Measurements from ENCODE around the gene SREBF2.

The SREBF2 gene

DNA sequence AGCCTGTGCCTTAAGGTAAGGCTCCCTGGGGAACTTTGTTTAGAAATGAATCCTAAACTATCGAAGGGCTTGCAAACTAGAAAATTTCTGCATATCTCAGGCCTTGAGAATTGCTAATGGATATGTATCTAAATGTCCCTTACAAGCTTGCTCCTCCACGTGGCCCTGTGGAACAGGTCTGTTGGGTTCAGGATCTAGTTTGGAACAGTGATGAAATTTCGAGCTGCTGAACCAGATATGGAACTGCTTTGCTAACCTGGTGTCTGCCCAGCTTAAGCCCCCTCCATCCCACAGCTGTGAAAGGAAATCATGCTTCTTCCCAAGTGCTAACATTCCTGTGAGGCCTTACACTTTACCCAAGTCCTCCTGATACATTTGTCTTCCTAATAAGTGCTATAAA lies 11.6 kb downstream of the SREBF2 start:
- Histone ChIP-seq H3K27me3 (ENCODE audit: insufficient read depth, low read depth, severe bottlenecking) (no peaks in the 10 kb centered on the region), H3K27ac (no peak overlapping the region), H3K9me3 (ENCODE audit: severe bottlenecking) (no peaks in the 10 kb centered on the region), H3K36me3 (peaks cover 39% of the 10 kb centered on the region), H3K4me3 (ENCODE audit: low read depth, low read length) (no peak overlapping the region)
- DNase-seq = no peak
- no peak for TF ChIP-seq CTCF (IDR thresholded peaks at IDR 0.05; ENCODE audit: low read depth, low read length)

DNA sequence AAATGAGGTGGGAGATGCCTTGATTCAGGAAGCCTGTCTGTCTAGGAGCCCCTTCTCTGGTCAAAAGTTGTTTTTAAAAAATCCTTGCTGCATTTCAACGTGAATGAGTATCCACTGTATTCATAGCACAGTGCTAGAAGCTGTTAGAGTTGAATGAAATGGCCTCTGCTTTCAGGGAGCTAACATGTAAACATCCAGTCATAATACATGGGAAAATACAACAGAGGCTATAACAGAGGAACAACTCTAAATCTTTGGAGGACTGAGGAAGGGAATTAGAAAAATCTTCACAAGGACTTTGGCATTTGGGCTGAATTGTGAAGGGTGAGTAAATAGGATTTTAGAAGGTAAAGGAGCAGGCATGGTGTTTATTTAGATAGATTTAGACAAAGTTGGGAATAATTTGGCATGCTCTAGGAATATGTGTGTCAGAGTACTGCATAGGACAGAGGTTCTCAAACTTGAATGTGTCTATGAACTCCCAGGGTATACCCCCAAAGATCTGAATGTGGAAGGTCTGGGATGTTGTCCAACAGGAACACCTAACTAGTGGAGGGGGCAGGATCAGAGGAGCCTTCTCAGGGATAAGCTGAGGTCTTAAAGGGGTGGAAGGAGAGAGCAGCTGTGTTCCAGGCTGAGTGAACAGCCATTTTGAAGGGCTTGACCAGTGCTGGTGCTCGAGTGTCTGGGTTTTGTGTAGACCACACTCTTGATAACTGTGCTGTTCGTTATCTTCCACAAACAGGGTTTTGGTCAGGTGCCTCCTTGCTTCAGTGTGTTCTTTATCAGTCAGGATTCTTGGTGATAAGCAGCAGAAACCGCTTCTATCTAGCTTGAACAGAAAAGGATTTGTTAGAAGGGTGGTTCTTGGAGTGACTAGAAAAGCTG lies 12.7 kb downstream of the SREBF2 start:
- Histone ChIP-seq H3K36me3 (peaks cover 37% of the 10 kb centered on the region), H3K27me3 (ENCODE audit: insufficient read depth, low read depth, severe bottlenecking) (no peaks in the 10 kb centered on the region), H3K4me3 (ENCODE audit: low read depth, low read length) (no peak overlapping the region), H3K27ac (peak overlapping the region; percentile 75), H3K9me3 (ENCODE audit: severe bottlenecking) (no peaks in the 10 kb centered on the region)
- DNase-seq = peak; percentile 59
- TF ChIP-seq CTCF (IDR thresholded peaks at IDR 0.05; ENCODE audit: low read depth, low read length) = no peak

- Histone ChIP-seq H3K9me3 (ENCODE audit: severe bottlenecking) (no peaks in the 10 kb centered on the region), H3K36me3 (peaks cover 34% of the 10 kb centered on the region), H3K27me3 (ENCODE audit: insufficient read depth, low read depth, severe bottlenecking) (no peaks in the 10 kb centered on the region), H3K4me3 (ENCODE audit: low read depth, low read length) (no peak overlapping the region), H3K27ac (peak overlapping the region; percentile 75)
- DNase-seq = peak; percentile 17
- TF ChIP-seq CTCF (IDR thresholded peaks at IDR 0.05; ENCODE audit: low read depth, low read length) = no peak
Observed at GRCh38 chr22:41846268-41846987, 13.5 kb downstream of the SREBF2 start.

- no peak overlapping the region for H3K27ac ChIP-seq
- H3K36me3 ChIP-seq = peaks cover 29% of the 10 kb centered on the region
Observed at GRCh38 chr22:41847300-41847699, 14.4 kb downstream of the SREBF2 start.

GRCh38 chr22:41848468-41848867 lies 15.6 kb downstream of the SREBF2 start:
- no peak for DNase-seq
- Histone ChIP-seq H3K36me3 (peaks cover 24% of the 10 kb centered on the region), H3K27ac (no peak overlapping the region), H3K4me3 (ENCODE audit: low read depth, low read length) (no peak overlapping the region), H3K27me3 (ENCODE audit: insufficient read depth, low read depth, severe bottlenecking) (no peaks in the 10 kb centered on the region), H3K9me3 (ENCODE audit: severe bottlenecking) (no peaks in the 10 kb centered on the region)
- no peak for TF ChIP-seq CTCF (IDR thresholded peaks at IDR 0.05; ENCODE audit: low read depth, low read length)

More at GRCh38 chr22:41847300-41847699, 14.4 kb downstream of the SREBF2 start:
- H3K27me3 ChIP-seq (ENCODE audit: insufficient read depth, low read depth, severe bottlenecking) = no peaks in the 10 kb centered on the region
- no peaks in the 10 kb centered on the region for H3K9me3 ChIP-seq (ENCODE audit: severe bottlenecking)
- no peak for DNase-seq
- no peak for TF ChIP-seq CTCF (IDR thresholded peaks at IDR 0.05; ENCODE audit: low read depth, low read length)
- no peak overlapping the region for H3K4me3 ChIP-seq (ENCODE audit: low read depth, low read length)
